ENCODE results near the gene TBC1D2B. TPM values are rescaled to one million over a fixed set of nuclear protein-coding genes. Genes with fewer than 3 reads are reported as not detected.

The TBC1D2B gene
- total RNA-seq, 2 experiments from 2014 or later, result 57.1 to 60.3 TPM

DNA sequence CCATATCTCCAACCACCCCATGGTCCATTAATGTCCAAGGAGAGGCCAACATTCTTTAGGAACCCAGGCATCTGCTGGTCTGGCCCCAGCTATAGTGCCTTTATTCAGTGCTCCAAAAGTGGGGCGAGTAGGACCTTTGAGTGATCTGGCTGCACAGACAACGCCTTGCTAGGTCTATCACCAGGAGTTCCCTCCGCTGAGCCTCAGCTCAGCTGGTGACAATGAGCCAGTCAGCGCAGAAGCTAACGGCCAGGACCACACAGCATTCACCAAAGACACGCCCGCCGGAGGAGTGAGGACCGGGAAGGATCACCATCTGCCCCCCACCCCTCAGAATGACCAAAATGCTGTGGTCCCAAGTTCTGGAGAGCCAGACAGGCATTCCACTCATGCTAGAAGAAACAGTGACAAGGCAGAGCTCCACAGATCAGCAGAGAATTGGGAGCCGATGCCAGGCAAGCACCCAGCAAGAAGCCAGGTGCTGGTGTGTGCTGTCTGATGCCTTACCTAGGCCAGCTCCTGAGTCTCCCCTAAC is 19.0 kb downstream of the TBC1D2B start:
- no peak overlapping the region for H3K4me3 Mint-ChIP-seq
- peak overlapping the region; percentile 67 for H3K27ac Mint-ChIP-seq
- H3K36me3 Mint-ChIP-seq (ENCODE audit: low read depth), result no peaks in the 10 kb centered on the region
- no peaks in the 10 kb centered on the region for H3K27me3 Mint-ChIP-seq (ENCODE audit: low read depth)
- peaks cover 65% of the 10 kb centered on the region for H3K4me1 Mint-ChIP-seq (ENCODE audit: low read depth)
- no peaks in the 10 kb centered on the region for H3K9me3 Mint-ChIP-seq
- intact Hi-C loops (cut with micrococcal nuclease), result no loop called here
- CTCF ChIA-PET, result interaction anchor here (1.3 to 2.3 kb wide), 3 partner anchors 11 to 49 kb away, joined by 3 to 9 read pairs (median 5); no protein-coding TSS in a partner anchor
- DNase-seq, result no peak

DNA sequence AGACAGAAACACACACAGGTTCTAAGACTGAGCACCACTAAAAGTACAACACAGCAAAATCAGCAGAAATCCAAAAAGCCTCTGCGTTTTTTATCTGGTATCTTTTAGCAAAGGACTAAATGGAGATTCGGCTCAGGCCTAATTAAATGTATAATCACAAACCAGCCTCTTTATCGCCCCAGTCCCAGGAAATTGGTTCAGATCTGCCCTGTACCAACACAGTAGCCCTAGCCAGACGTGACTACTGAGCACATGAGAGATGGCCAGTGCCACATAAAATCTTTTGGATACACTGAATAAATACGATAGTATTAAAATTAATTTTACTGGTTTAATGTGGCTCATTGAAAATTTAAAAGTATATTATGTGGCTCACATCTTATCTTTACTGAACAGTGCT is 19.7 kb downstream of the TBC1D2B start:
- Mint-ChIP-seq H3K27me3 (ENCODE audit: low read depth) (no peaks in the 10 kb centered on the region), H3K36me3 (ENCODE audit: low read depth) (peaks cover 6% of the 10 kb centered on the region), H3K9me3 (no peaks in the 10 kb centered on the region), H3K27ac (peak overlapping the region; percentile 48), H3K4me3 (no peak overlapping the region), H3K4me1 (ENCODE audit: low read depth) (peaks cover 72% of the 10 kb centered on the region)
- CTCF ChIA-PET, result interaction anchor here (1.4 kb wide), 1 partner anchor 10 kb away, joined by 4 read pairs; no protein-coding TSS in a partner anchor
- intact Hi-C loops (cut with micrococcal nuclease), result no loop called here
- no peak for DNase-seq

- no peak overlapping the region for H3K4me3 Mint-ChIP-seq
- no peaks in the 10 kb centered on the region for H3K9me3 Mint-ChIP-seq
- peak overlapping the region; percentile 48 for H3K27ac Mint-ChIP-seq
Observed at GRCh38 chr15:78056714-78057269, 20.7 kb downstream of the TBC1D2B start.

GRCh38 chr15:78055919-78056713 is 21.4 kb downstream of the TBC1D2B start:
- intact Hi-C loops (cut with micrococcal nuclease), result no loop called here
- H3K36me3 Mint-ChIP-seq (ENCODE audit: low read depth), result peaks cover 9% of the 10 kb centered on the region
- DNase-seq, result peak; percentile 42
- peaks cover 81% of the 10 kb centered on the region for H3K4me1 Mint-ChIP-seq (ENCODE audit: low read depth)
- H3K4me3 Mint-ChIP-seq, result peak overlapping the region; percentile 0
- H3K27me3 Mint-ChIP-seq (ENCODE audit: low read depth), result no peaks in the 10 kb centered on the region
- H3K9me3 Mint-ChIP-seq, result no peaks in the 10 kb centered on the region
- H3K27ac Mint-ChIP-seq, result peak overlapping the region; percentile 48
- CTCF ChIA-PET, result interaction anchor here (0.7 to 1.8 kb wide), 2 partner anchors 55 to 89 kb away, joined by 3 to 4 read pairs; no protein-coding TSS in a partner anchor

More at GRCh38 chr15:78056714-78057269, 20.7 kb downstream of the TBC1D2B start:
- Mint-ChIP-seq H3K4me1 (ENCODE audit: low read depth) (peaks cover 75% of the 10 kb centered on the region), H3K36me3 (ENCODE audit: low read depth) (peaks cover 8% of the 10 kb centered on the region), H3K27me3 (ENCODE audit: low read depth) (no peaks in the 10 kb centered on the region)
- DNase-seq, result no peak
- intact Hi-C loops (cut with micrococcal nuclease), result no loop called here
- CTCF ChIA-PET, result interaction anchor here (0.7 to 1.8 kb wide), 3 partner anchors 11 to 90 kb away, joined by 3 to 4 read pairs (median 4); no protein-coding TSS in a partner anchor

DNA sequence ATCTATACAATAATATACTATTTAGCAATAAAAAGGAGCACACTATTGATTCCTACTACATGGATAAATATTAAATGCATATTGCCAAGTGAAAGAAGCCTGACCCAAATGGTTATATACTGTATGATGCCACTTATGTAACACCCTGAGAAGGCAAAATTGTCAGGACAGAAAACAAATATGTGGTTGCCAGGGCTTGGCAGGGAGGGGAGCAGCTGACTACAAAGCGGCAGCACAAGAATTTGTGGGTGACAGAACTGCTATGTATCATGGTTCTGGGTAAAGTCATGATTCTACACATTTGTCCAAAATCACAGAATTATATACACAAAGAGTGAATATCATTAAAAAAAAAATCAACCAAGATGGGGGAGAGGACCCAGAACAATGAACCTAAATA is 22.5 kb downstream of the TBC1D2B start:
- no peaks in the 10 kb centered on the region for H3K9me3 Mint-ChIP-seq
- DNase-seq, result no peak
- H3K27me3 Mint-ChIP-seq (ENCODE audit: low read depth), result no peaks in the 10 kb centered on the region
- intact Hi-C loops (cut with micrococcal nuclease), result no loop called here
- peaks cover 9% of the 10 kb centered on the region for H3K36me3 Mint-ChIP-seq (ENCODE audit: low read depth)
- H3K4me3 Mint-ChIP-seq, result no peak overlapping the region
- CTCF ChIA-PET, result interaction anchor here (1.6 kb wide), 2 partner anchors 15 to 53 kb away, joined by 4 to 5 read pairs; no protein-coding TSS in a partner anchor
- no peak overlapping the region for H3K27ac Mint-ChIP-seq
- peaks cover 86% of the 10 kb centered on the region for H3K4me1 Mint-ChIP-seq (ENCODE audit: low read depth)

DNA sequence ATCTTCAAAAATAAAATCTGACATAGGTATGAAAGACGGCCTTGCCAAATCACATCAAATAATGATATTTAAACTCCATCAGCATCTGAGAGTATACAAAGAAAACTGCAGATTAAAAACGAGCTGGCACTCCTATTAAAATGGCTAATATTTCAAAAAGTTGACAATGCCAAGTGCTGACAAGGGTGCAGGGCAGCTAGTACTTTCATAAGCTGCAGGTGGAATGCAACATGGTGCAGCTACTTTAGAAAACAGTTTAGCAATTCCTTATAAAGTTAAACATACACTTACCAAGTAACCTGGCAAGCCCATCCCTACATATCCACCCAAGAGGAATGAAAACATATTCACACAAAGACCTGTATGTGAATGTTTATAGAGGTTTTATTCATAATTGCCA is 23.0 kb downstream of the TBC1D2B start:
- H3K36me3 Mint-ChIP-seq (ENCODE audit: low read depth), result peaks cover 12% of the 10 kb centered on the region

DNA sequence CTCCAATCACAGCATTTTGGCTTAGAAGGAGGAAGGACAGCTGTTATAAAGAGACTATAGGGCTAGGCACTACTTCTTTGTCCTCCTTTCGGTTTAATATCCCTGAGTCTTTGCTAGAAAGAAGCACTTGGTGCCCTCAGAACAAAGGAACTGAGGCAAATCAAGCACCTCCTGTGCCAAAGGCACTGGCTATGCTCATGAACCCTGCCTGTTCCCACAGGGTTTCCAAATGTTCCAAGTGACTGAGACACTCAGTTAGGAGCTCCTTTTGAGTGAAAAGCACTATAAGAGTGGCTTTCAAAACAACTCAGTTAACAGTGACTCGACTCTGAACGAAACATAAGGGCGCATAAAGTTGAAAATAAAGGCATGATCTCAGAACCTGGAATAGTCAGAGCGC is 25.0 kb downstream of the TBC1D2B start:
- intact Hi-C loops (cut with micrococcal nuclease), result no loop called here

More for the DNA sequence above, 23.0 kb downstream of the TBC1D2B start:
- intact Hi-C loops (cut with micrococcal nuclease), result no loop called here
- H3K4me3 Mint-ChIP-seq, result no peak overlapping the region
- no peaks in the 10 kb centered on the region for H3K27me3 Mint-ChIP-seq (ENCODE audit: low read depth)
- H3K9me3 Mint-ChIP-seq, result no peaks in the 10 kb centered on the region
- H3K4me1 Mint-ChIP-seq (ENCODE audit: low read depth), result peaks cover 86% of the 10 kb centered on the region
- CTCF ChIA-PET, result interaction anchor here (1.4 to 1.6 kb wide), 3 partner anchors 16 to 54 kb away, joined by 4 to 5 read pairs (median 4); no protein-coding TSS in a partner anchor
- no peak for DNase-seq
- no peak overlapping the region for H3K27ac Mint-ChIP-seq

DNA sequence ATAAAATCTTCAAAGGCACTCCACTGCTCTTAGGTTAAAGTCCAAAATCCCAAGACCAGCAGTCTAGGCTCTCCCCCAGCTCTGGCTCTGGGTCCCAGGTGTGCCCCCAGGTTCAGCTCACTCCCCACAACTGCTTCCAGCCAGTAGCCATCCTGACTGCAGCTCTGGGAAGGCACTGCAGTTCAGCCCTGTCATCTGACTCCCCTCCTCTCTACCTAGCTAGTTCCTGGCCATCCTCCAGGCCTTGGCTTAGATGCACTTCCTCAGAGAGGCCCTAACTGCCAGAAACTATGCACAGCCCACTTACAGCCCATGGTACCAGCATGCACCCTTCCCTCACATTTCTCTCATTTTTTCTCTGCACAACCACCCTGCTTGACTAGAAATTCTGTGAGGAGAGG is 25.5 kb downstream of the TBC1D2B start:
- H3K36me3 Mint-ChIP-seq (ENCODE audit: low read depth), result peaks cover 15% of the 10 kb centered on the region
- peak overlapping the region; percentile 80 for H3K27ac Mint-ChIP-seq
- no peaks in the 10 kb centered on the region for H3K9me3 Mint-ChIP-seq
- H3K4me1 Mint-ChIP-seq (ENCODE audit: low read depth), result peaks cover 89% of the 10 kb centered on the region
- H3K27me3 Mint-ChIP-seq (ENCODE audit: low read depth), result no peaks in the 10 kb centered on the region
- no peak overlapping the region for H3K4me3 Mint-ChIP-seq
- no peak for DNase-seq
- intact Hi-C loops (cut with micrococcal nuclease), result no loop called here
- CTCF ChIA-PET, result interaction anchor here (0.7 to 3.0 kb wide), 9 partner anchors 9 to 85 kb away, joined by 3 to 11 read pairs (median 7); no protein-coding TSS in a partner anchor

More for the DNA sequence above, 25.0 kb downstream of the TBC1D2B start:
- H3K4me1 Mint-ChIP-seq (ENCODE audit: low read depth), result peaks cover 87% of the 10 kb centered on the region
- H3K27ac Mint-ChIP-seq, result peak overlapping the region; percentile 80
- no peaks in the 10 kb centered on the region for H3K27me3 Mint-ChIP-seq (ENCODE audit: low read depth)
- no peak overlapping the region for H3K4me3 Mint-ChIP-seq
- no peak for DNase-seq
- CTCF ChIA-PET, result interaction anchor here (1.0 to 3.0 kb wide), 6 partner anchors 9 to 56 kb away, joined by 3 to 11 read pairs (median 7); no protein-coding TSS in a partner anchor
- no peaks in the 10 kb centered on the region for H3K9me3 Mint-ChIP-seq
- H3K36me3 Mint-ChIP-seq (ENCODE audit: low read depth), result peaks cover 14% of the 10 kb centered on the region

DNA sequence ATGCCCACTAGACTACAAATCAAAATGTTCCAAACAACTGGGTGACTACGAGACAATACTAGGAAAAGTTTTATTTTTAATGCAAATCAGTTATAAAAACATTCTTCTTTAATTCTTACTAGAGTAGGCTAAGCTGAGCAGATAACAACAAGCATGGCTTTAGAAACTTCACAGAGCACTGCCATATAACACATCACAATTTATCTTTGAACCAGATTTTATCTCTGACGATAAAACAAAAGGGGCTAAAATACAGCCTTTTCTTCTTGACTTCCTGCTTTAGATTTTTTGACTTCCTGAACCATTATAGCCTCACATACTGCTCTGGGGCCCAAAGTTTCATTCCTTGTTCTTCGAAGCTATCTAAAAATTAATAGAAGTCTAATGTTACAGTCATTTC is 25.9 kb downstream of the TBC1D2B start:
- H3K4me3 Mint-ChIP-seq, result no peak overlapping the region
- intact Hi-C loops (cut with micrococcal nuclease), result loop anchor here (1.0 kb wide), 1 partner anchor 9 kb away; no protein-coding TSS in a partner anchor
- CTCF ChIA-PET, result interaction anchor here (0.6 to 3.0 kb wide), 11 partner anchors 9 to 85 kb away, joined by 3 to 11 read pairs (median 7); no protein-coding TSS in a partner anchor
- H3K4me1 Mint-ChIP-seq (ENCODE audit: low read depth), result peaks cover 89% of the 10 kb centered on the region
- peaks cover 19% of the 10 kb centered on the region for H3K36me3 Mint-ChIP-seq (ENCODE audit: low read depth)
- no peak for DNase-seq
- no peaks in the 10 kb centered on the region for H3K27me3 Mint-ChIP-seq (ENCODE audit: low read depth)
- no peaks in the 10 kb centered on the region for H3K9me3 Mint-ChIP-seq
- H3K27ac Mint-ChIP-seq, result peak overlapping the region; percentile 80

DNA sequence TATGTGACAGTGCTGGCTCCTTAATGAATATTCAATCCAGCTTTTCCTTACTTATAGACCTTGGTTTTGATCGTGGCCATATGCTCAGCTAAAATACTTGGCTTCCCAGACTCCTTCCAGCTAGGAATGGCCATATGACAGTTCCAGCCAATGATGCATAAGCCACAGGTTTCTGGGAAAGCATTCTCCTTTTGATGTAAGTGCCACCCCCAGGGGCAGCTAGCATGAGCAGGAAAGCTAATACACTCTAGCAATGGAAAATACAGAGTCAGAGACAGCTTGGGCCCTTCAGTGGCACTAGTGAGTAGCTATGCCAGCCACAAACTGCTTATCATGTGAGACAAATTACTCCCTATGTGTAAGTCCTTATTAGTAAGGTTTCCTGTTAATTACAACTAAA is 26.7 kb downstream of the TBC1D2B start:
- intact Hi-C loops (cut with micrococcal nuclease), result loop anchor here (1.0 kb wide), 2 partner anchors 9 to 17 kb away; no protein-coding TSS in a partner anchor
- peak overlapping the region; percentile 80 for H3K27ac Mint-ChIP-seq
- no peaks in the 10 kb centered on the region for H3K9me3 Mint-ChIP-seq
- peaks cover 82% of the 10 kb centered on the region for H3K4me1 Mint-ChIP-seq (ENCODE audit: low read depth)
- H3K36me3 Mint-ChIP-seq (ENCODE audit: low read depth), result peaks cover 20% of the 10 kb centered on the region
- no peak overlapping the region for H3K4me3 Mint-ChIP-seq
- peak; percentile 51 for DNase-seq
- CTCF ChIA-PET, result interaction anchor here (0.6 to 3.0 kb wide), 13 partner anchors 8 to 142 kb away, joined by 3 to 11 read pairs (median 3); no protein-coding TSS in a partner anchor
- H3K27me3 Mint-ChIP-seq (ENCODE audit: low read depth), result no peaks in the 10 kb centered on the region

GRCh38 chr15:78050441-78050809 is 27.1 kb downstream of the TBC1D2B start:
- peaks cover 78% of the 10 kb centered on the region for H3K4me1 Mint-ChIP-seq (ENCODE audit: low read depth)
- intact Hi-C loops (cut with micrococcal nuclease), result loop anchor here (1.0 kb wide), 1 partner anchor 18 kb away; no protein-coding TSS in a partner anchor
- CTCF ChIA-PET, result interaction anchor here (0.6 to 3.0 kb wide), 12 partner anchors 14 to 92 kb away, joined by 3 to 11 read pairs (median 4); no protein-coding TSS in a partner anchor
- H3K9me3 Mint-ChIP-seq, result no peaks in the 10 kb centered on the region
- no peak overlapping the region for H3K4me3 Mint-ChIP-seq
- peak overlapping the region; percentile 80 for H3K27ac Mint-ChIP-seq
- H3K27me3 Mint-ChIP-seq (ENCODE audit: low read depth), result no peaks in the 10 kb centered on the region
- no peak for DNase-seq
- peaks cover 20% of the 10 kb centered on the region for H3K36me3 Mint-ChIP-seq (ENCODE audit: low read depth)

Data from activated naive CD4-positive, alpha-beta T cell treated with anti-CD3 and anti-CD28 coated beads for 36 hours (primary cell).